Fibroblast of peridontal ligament (primary cell): ENCODE data around the gene SDE2.
"Not testable (repeated sequence)": the region's sequence is repeated elsewhere in the genome, so short reads cannot be mapped to it uniquely, and the experiment has no call there.

Experiments
- DNase-seq: peaks from one replicate; pipeline ENCODE4 v3.0.0-alpha.2; 2010; ENCODE audit errors: extremely low read depth

SDE2 gene

DNA sequence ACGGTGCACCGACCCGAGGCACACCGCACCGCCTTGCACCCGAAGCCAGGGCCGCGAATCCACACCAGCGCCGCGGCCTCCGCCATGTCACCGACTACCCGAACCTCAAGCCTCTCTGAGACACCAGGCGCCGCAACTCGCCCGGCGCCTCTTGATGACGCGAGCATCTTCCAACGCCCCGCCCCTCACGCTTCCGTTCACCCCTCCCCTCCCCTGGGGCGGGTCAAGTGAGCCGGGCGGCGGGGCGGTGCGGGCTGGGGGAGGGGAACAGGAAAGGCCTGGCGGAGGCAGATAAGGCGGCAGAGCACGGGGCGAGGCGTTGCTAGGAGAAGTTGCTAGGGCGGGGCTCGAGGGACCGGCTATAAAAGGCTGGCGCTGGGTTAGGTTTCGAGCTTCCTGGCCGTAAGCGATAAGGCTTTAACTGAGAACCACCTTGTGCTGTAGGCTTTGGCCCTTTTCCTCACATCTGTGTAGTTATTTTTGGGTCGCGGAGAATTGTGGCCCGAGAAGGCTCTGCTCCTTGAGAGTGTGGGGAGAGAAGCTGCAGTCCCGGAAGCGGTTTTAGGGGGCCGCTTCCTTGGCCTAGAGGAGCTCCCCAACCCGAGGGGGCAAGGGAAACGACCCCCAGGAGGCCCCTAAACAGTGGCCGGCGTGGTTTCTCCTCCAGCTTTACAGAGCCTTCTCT, at the start of gene SDE2:
Gene SDE2 (minus strand): TSS at position 117 of the 685 bp plus-strand sequence. CDS start 31 bp downstream, at position 86.
- peak; percentile 98 for DNase-seq

DNA sequence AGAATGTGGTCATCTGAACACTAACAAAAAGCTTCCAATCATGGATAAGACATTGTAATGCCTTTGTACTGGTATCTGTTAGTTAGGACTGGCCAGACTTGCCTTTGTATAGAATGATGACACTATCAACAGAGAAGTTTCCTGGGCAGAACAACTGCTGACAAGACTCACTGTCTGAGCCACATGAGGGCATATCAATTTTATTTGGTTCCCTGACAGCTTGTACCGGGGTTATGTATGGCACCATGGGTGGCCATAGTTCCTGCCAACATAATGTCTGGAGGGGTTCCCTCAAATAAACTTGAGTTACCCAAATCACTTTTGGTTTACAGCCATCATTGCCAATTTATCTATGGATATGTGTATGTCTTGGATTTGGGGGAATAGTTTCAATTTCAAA, 49.7 kb upstream of the SDE2 start:
- no peak for DNase-seq

DNA sequence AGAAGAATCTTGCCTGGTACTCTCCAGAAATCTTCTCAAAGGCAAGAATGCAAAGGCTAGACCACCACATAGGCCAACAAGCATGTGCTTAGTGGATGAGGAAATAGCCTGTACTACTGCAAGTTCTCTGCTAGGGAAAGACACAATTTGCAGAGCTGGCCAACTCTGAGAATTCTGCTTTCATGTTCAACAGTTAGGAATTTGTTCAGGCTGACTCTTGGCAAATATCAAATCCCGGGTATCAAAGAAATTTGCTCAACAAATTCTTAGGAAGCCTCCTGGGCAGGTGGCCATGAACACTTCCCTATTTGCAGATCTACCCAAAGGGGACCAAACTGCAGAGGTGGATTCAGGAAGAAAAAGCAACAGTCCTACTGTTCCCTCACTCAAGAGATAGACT, 48.4 kb upstream of the SDE2 start:
- peak; percentile 76 for DNase-seq

DNA sequence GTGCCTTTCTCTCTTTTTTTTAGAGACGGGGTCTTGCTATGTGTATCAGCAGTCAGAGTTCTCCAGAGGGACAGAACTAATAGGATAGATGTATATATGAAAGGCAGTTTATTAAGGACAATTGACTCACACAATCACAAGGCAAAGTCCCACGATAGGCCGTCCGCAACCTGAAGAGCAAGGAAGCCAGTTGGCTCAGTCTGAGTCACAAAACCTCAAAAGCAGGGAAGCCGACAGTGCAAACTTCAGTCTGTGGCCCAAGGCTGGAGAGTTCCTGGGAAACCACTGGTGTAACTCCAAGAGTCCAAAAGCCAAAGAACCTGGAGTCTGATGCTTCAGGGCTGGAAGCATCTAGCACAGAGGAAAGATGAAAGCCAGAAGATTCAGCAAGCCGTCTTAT, 47.1 kb upstream of the SDE2 start:
- DNase-seq = peak; percentile 69

DNA sequence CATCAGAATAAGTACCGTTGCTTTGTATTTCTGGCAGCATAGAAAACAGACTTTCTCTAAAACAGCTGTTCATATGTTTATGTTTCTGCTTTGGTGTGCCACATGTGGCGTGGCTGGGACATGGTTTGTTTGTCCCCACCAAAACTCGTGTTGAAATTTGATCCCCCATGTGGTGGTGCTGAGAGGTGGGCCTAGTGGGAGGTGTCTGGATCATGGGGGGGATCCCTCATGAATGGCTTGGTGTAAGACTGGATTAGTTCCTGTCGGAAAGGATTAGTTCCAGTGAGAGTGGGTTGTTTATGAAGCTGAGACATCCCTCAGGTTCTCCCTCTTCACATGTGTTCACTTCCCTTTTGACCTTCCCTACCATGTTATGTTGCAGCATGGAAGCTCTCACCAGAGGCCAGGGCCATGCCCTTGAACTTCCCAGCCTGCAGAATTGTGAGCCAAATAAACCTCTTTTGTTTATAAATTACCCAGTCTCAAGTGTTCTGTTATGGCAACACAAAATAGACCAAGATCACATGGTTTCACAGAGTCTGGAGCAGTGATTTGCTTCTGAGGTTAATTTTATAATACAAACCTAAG, 45.5 kb upstream of the SDE2 start:
- no peak for DNase-seq

DNA sequence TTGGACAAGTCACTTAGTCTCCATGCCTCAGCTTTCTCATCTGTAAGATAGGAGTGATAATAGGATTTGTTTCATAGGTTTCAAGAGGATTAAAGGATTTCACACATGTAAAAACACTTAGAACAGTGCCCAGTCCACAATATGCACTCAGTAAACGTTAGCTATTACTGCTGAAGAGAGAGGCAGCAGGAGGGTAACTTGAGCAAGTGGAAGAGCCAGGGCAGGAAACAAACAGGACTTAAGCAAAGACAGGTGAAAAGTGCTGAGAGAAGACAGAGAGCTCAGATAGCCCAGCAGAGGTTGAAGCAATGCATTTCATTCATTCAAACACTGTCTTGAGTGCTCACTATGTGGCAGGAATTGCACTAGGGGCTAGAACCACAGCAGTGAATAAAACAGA, 42.3 kb upstream of the SDE2 start:
- DNase-seq = no peak

DNA sequence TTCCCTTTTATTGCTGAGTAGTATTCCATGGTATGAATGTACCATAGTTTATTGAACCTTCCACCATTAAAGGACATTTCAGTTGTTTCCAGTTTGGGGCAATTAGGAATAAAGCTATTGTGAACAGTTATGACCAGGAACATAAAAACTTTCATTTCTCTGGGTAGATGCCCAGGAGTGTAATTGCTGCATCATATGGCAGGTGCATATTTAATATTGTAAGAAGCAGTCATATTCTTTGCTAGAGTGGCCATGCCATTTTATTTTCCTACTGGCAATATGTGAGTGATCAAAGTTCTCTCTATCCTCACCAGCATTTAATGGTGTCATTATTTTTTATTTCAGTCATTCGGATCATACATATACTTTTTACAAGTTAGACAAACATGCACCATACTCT, 39.5 kb upstream of the SDE2 start:
- no peak for DNase-seq

DNA sequence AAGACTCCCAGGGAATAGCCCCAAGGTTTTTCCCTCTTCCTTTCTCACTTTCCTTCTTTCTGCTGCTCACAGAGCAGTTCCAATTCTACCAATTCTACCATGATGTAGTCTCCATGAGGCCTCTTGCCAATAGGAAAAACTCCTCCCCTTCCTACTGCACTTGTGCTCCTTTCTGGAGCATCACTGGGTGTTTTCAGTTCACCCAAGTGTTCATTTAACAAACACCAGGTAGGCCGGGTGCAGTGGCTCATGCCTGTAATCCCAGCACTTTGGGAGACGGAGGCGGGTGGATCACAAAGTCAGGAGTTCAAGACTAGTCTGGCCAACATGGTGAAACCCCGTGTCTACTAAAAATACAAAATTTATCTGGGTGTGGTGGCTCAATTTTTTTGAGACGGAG, 36.8 kb upstream of the SDE2 start:
- no peak for DNase-seq

DNA sequence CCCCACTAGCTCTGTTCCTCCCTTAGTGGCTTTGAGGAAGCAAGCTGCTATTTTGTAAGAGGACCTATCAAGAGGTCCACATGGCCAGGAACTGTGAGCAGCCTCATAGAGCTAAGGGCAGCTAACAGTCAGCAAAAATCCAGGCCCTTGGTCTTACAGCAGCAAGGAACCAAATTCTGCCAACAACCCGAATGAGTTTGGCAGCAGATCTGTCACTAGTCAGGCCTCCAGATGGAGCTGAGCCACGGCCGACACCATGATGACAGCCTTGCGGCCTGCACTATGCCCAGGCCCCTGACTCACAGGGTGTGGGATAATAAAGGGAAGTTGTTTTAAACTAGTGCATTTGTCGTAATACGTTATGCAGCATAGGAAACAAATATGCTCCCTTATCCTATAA, 35.3 kb upstream of the SDE2 start:
- DNase-seq = peak; percentile 99

DNA sequence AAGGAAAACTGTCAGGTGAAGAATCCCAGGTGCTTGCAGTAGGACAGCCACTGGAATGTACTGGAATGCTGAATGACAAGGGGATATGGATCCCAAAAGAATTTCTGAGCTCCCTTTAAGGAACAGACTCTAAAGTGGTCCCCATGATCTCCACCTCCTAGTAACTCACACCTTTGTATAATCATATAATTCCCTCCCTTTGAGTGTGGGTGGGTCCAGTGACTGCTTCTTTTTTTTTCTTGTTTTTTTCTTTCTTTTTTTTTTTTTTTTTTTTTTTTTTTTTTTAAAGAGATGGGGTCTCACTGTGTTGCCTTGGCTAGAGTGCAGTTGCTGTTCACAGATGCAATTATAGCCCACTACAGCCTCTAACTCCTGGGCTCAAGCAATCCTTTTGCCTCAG, 34.8 kb upstream of the SDE2 start:
- no peak for DNase-seq

DNA sequence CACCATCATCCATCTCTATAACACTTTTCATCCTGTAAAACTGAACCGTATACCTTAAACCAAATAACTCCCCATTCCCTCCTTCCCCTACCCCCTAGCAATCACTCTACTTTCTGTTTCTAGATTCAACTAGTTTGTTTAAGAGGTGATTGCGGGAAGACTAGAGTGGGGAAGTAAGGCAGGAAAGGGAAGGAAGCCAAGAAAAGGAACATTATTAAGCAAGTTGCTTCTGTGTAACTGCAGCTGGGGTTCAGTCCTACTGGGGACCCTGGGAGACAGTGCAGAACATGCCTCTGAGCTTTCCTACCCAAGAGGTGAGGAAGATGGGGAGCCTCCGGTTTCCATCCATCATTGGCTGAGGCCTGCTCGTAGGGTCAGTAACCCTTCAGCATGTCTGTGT, 34.4 kb upstream of the SDE2 start:
- DNase-seq = no peak

DNA sequence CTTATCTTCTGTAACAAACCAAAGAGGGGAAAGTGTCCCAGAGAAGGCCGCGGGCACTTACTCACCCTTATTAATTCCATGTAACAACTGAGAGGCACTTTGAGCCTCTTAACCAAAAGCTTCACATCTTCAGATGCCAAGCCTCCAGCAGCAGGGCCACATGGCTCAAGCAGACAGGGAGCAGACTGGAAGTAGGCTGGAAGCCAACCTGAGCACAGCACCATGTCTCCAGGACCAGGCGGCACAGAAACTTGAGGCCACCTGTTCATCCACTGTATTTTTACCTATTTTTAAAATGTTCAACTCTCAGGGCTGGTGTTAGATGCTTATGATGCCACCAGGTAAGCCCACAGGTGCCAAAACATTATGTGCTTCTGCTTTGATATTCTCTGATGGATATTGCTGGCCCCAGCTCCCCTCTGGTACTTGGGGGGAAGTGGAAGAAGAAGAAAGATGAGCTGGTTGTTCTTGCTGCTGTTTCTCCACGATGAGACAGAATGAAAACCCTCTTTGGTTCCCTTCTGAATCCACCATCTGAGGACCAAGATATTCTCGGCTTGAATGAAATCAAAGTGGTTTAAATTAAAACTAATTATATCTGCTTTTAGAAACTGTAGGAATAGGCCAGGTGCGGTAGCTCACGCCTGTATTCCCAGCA, 30.6 kb upstream of the SDE2 start:
- no peak for DNase-seq

DNA sequence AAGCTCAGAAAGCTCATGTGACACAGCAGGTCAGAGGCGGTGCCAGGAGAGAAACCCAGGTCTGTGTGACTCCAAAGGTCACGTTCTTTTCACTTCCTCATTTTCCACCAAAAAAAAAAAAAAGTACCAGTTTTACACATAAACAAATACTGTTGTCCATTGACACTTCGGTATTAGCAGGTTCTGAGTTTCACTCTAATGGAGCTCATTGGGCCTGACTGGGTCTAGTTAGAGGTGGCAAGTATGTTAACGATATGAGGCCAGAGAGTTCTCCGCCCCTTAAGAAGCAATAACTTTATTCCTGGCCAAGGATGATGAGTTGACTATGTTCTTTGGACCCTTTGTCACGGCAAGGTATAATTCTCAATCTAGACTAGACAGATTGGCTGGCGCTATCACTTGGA, 30.0 kb upstream of the SDE2 start:
- no peak for DNase-seq

DNA sequence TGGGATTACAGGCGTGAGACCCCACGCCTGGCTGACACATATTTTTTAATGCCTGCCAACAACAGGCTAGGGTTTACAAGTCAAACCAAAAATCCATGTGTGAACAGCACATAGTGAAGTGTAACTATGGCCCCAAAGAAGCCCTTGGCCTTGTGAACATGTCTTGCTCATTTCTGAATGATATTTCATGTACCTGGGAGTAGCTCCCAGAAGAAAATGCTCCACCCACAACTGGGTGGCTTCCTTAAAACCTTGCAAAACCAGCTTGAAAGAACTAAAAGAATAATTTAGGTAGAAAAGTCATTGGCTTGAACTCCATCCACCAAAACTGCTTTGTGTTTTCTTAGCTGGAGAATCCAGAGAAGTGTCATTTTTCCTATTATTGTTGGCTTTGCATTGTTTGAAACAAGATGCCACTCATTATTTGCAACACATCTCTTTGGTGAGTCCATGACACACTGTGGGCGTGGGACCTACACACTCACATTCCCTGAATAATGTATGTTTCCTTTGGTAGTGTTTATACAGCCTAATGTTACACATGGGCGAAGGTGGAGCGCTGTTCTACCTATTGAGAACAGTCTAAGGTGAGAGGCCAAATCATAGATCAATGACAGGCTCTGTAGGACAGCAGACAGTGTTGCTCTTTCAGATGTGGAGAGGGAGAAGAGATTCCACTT, 28.5 kb upstream of the SDE2 start:
- DNase-seq = no peak

DNA sequence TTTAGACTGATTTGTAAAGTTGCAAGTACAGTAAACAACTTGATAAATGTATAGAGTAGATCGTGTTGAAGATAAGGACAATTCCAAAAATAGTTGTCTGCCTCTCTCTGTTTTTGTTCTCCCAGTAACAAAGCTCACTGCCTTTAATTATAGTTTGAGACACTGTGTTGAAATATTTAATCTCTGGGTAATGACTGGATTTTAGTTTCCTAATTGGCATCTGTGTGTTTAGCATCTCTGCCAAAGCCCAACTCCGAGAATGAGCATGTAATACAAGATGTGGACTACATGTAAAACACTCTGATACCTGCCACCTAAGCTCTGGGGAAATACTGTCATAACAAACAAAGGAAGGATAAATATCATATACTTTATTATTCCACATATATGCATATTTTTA, 27.7 kb upstream of the SDE2 start:
- no peak for DNase-seq

DNA sequence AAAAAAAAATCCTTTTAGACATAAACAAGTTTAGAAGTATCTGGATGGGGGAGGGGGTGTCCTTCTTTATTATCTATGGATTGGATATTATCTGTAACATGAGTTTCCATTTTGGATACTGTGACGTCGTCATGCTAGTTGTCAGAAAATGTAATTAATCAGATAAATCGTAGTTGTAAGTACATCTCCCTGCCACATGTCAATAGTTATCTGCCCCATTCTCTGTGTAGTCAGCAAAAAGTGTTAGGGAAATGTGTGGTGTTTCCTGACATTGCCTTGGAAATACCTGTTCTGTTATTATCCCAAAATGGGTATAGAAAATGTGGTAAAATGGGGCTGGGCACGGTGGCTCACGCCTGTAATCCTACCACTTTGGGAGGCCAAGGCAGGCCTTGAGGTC, 24.6 kb upstream of the SDE2 start:
- no peak for DNase-seq

DNA sequence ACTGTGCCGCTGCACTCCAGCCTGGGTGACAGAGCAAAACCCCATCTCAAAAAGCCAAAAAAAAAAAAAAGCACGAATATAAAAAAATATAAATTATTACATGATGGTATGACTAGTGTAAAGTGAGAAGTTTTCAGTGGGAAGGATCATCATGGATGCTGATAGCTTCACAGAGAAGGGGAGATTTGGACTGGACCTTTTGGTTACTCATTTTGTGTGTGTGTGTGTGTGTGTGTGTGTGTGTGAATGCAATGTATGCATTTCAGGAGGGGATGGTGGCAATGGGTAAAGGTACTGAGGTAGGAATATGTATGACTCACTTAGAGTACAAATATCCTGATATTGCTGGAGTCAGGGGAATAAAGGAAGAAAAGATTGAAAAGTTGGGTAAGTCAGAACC, 22.7 kb upstream of the SDE2 start:
- no peak for DNase-seq

DNA sequence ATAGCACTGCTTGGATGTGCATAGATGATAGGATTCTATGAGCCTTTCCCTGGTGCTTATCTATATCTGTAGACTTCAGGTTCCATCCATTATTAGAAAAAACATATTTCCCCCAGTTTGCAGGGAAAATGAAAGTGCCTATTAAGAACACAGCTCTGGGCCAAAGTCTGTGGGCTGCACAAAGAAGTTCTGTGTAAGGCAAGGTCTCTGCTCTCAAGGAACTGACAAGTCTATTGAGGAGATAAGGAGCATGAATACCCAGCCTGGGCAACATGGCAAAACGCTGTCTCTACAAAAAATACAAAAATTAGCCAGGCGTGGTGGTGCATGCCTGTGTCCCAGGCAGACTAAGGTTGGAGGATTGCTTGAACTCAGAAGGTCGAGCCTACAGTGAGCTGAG, 22.3 kb upstream of the SDE2 start:
- no peak for DNase-seq

DNA sequence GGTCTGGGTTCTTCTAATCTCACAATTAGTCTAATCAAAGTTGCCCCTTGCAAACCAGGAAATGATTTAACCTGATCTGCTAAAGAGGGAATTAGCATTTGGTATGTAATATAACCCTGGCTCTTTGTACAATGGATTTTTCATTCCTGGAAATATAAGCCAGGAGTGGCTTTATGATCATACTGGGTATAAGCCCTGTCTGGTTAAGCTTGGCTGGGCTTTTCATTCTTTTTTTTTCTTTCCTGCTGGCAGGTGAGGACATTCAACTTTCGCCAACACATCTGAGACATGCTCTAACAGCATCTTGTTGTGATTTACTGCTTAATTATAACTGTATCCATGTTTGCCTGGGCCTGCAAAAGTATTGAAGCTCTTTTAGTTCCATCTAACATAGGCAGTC, 20.4 kb upstream of the SDE2 start:
- DNase-seq = no peak

DNA sequence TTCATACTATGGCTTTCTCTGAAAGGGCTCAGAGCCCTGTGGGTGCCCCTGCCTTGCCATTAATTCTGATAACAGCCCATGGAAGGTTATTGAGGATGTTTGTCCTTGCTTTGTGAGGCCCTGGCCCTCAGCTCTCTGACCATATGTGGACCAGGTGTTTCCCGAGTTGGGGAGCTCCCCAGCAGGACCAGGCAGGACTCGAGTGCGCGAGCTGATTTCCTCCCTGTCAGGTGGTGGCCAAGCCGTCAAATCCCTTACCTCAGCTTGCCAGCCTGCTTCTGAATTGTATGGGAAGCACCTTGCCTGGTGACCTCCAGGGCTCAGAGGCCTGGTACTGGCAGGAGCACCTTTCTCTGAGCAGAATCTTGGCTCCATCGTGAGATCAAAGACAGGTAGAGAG, 17.9 kb upstream of the SDE2 start:
- no peak for DNase-seq

DNA sequence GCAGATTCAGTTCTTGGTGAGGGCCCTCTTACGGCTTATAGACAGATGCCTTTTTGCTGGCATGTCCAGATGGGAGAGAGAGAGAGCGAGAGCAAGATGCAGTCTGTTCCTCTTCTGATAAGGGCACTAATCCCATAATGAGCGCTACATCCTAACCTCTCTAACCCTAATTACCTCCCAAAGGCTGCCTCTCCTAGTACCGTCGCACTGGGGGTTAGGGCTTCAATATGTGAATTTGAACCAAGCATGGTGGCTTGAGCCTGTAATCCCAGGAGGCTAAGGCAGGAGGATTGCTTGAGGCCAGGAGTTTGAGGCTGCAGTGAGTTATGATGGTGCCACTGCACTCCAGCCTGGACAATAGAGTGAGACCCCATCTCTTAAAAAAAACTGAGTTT, 10.5 kb upstream of the SDE2 start:
- no peak for DNase-seq

DNA sequence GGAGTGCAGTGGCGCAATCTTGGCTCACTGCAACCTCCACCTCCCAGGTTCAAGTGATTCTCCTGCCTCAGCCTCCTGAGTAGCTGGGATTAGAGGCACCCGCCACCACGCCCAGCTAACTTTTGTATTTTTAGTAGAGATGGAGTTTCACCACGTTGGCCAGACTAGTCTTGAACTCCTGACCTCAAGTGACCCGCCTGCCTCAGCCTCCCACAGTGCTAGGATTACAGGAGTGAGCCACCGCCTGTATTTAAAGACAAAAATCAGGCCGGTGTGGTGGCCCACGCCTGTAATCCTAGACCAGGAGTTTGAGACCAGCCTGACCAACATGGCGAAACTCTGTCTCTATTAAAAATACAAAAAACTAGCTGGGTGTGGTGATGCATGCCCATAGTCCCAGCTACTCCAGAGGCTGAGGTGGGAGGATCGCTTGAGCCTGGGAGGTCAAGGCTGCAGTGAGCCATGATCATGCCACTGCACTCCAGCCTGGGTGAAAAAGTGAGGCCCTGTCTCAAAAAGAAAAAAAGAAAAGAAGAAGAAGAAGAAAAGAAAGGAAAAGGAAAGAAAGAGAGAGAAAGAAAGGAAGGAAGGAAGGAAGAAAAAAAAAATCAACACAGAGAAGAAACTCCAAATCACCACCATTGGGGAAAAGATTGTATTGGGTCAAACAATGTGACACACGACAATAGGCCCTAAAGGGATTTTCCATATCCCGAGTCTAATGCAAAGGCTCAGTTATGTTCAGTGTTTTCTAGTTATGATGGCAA, 8.2 kb upstream of the SDE2 start:
- not testable (repeated sequence) for DNase-seq
